ENCODE measurements around the gene ILK. TPM values are rescaled to one million over a fixed set of nuclear protein-coding genes. Genes with fewer than 3 reads are reported as not detected.

ILK gene
- polyA plus RNA-seq, 1 donor: 150 TPM

GRCh38 chr11:6635082-6635932 lies 31.7 kb downstream of the ILK start:
- no peak for DNase-seq (ENCODE audit: low read depth)

GRCh38 chr11:6636480-6636879 lies 32.9 kb downstream of the ILK start:
- DNase-seq (ENCODE audit: low read depth): no peak

GRCh38 chr11:6637871-6638270 lies 34.3 kb downstream of the ILK start:
- no peak for DNase-seq (ENCODE audit: low read depth)

DNA sequence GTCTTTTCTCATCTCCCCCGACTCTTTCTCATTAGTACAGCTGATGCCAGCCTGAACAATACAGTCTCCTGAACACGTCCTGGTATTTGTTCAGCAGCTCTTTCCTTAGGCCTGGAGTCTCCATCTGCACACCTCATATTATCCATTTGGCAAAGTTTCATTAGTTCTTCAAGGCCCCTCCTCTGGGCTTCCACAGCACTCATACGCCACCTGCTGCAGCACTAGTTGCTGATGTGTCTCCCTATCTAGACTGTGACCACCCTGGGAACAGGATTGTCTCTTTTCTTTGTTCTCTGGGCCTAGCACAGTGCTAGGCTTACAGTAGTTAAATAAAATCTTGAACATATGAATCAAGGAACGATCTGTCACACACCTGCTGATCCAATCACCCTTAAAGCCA lies 34.9 kb downstream of the ILK start:
- DNase-seq (ENCODE audit: low read depth): no peak

- DNase-seq (ENCODE audit: low read depth): no peak
Observed at GRCh38 chr11:6640036-6640984, 36.7 kb downstream of the ILK start.

- DNase-seq (ENCODE audit: low read depth): no peak
Observed at GRCh38 chr11:6640985-6641701, 37.6 kb downstream of the ILK start.

DNA sequence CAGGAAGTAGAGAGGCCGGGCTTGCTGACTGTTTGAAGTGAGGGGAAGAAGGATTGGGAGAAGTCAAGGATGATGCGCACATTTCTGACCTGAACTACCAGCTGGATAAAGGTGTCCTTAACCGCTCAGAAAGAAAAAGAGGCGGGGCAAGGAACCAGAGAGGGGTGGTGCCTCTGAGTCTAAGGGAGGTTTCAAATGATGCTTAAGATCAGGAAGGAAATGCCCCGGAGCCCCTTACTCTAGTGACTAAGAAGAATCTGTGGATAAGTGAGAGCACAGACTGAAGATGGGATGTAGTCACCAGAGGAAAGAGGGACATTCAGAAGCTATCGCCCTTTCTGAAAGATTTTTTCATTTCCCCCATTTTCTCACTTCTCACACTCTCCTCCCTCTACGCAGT lies 39.4 kb downstream of the ILK start:
- DNase-seq (ENCODE audit: low read depth): no peak

DNA sequence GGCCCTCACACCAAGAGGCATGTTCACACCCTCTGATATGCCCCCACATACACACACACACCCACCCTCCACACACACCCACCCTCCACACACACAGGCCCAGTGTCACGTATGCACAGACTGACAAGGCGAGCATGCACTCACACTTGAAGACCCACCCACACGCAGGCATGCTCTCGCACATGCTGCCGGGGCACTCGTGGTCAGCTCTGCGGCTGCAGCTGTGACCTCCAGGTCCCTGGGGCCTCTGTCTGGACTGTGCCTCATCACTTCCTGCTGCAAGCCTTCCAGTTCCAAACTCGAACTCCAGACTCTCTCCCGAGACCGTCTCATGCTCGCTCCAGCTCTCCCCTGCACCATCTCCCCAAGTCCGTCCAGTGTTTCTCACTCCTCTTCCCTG lies 42.5 kb downstream of the ILK start:
- DNase-seq (ENCODE audit: low read depth): no peak

DNA sequence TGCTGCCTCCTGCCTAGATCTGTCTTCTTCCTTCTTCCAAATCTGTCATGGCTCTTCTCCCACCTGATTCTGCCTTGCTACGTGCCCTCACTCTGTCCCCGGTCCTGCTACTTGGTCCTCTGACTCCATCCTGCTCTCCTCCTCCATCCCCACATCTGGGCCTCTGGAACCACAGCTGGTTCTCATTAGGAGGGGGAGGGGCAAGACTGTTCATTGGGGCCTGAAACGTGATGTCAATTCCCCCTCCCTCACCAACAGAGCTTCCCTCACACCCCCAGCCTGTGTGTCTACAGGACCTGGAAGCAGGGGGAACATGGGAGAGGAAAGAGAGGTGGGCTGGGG lies 43.0 kb downstream of the ILK start:
- DNase-seq (ENCODE audit: low read depth): peak; percentile 88

GRCh38 chr11:6646918-6647679 lies 43.5 kb downstream of the ILK start:
- DNase-seq (ENCODE audit: low read depth): no peak

DNA sequence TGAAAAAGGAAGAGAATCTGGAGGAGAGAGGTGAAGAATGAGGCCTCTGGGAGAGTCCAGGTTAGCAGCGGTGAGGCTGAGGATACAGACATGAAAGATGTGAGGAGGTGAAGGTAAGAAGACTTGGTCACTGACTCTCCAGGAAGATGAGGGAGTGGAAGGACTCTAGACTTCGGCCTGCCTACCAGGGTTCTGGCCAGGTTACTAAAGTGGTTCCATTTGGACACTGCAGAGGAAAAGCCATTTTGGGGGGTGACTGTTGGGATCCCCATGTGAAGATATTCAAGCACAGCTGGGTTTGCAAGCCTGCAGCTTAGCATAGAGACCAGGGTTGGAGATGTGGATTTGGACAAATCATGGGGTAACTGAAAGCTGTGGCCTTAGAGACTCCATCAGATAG lies 44.3 kb downstream of the ILK start:
- no peak for DNase-seq (ENCODE audit: low read depth)

GRCh38 chr11:6648501-6648900 lies 44.9 kb downstream of the ILK start:
- no peak for DNase-seq (ENCODE audit: low read depth)

DNA sequence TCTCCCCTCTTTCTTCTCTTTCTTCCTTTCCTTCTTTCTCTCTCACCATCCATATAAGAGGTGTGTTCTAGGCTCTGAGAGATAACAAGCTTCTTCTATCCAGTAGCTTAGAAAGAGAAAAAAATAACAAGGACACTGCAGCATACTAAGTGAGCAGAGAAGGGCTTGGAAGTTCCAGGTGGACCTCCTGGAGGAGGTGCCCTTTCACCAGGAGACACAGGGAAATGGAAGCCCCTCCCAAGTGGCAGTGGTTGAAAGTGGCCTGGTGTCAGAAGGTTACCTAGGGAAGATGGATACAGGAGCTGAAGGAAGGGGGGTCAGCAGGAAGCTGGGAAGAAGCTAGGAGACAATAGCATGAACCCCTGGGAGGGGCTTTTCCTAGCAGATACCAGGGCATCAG lies 46.5 kb downstream of the ILK start:
- DNase-seq (ENCODE audit: low read depth): no peak

GRCh38 chr11:6650980-6651379 lies 47.4 kb downstream of the ILK start:
- no peak for DNase-seq (ENCODE audit: low read depth)

GRCh38 chr11:6652182-6652581 lies 48.6 kb downstream of the ILK start:
- no peak for DNase-seq (ENCODE audit: low read depth)

DNA sequence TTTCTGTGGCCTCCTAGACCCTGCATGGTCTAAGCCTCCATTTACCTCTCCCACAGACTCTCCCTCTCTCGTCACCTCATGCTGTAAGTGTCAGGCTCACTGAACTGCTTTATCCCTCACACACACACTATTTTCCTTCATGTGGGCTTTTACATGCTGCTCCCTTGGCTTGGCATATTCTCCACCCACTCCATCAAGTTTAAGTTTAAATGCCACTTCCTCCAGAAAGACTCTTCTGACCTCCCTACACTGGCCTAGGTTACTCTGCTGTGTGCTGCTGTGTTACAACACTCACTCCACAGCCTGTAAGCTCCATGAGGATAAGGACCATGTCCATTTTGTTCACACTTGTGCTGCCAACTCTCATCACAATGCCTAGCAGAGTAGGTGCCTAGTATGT lies 49.5 kb downstream of the ILK start:
- no peak for DNase-seq (ENCODE audit: low read depth)

DNA sequence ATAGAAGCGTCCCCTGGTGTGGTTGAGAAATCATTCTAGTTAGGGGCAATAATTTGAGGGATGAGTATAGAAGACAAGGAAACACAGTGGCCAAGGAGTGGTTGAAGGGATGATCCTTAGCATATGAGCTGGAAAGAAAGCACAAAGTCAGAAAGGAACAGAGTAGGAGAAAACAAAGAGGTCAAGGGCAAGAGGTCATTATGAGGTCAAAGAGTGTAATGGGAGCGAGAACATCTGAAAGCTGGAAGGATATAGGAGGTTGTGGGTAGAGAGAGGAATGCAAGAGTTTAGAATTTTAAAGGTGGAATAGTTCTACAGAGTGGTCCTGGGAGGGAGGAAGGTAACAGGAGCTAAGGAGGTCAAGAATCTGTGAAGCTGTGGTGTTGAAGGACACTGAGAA lies 50.1 kb downstream of the ILK start:
- DNase-seq (ENCODE audit: low read depth): no peak

DNA sequence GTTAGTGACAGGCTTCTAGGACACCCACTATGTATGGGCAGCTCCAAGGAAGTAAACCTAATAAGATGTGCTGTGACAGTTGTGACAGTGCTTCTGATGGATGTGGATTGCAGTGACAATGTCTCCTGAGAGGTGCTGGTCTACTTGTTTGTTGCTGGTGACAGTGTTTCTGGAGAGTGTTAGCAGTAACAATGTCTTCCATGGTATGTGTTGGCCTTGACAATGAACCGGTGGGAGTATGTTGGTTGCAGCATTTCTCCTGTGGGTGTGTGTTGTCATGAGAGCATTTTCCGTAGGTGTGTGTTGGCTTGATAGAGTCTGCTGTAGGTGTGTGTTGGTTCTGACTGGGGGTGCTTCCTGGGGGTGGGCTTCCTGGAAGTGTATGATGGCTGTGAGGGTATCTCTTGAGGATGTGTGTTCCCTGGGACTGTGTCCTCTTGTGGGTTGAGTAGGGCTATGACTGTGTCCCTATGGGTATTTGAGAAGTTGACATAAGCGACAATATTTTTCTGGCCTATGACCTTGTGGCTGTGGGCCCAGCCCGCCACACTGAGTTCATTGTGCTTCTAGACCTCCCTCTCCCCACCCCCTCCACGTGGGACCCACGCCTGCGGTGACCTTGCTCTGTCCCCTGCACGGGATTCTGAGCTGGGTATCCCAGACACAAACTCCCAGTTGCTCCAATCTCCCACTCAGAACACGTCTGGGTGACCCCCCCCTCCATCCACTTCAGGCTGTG lies 50.9 kb downstream of the ILK start:
- no peak for DNase-seq (ENCODE audit: low read depth)

- DNase-seq (ENCODE audit: low read depth): no peak
Observed at GRCh38 chr11:6655020-6655789, 51.6 kb downstream of the ILK start.
